ENCODE data around the gene BTBD9.

Gene BTBD9

DNA sequence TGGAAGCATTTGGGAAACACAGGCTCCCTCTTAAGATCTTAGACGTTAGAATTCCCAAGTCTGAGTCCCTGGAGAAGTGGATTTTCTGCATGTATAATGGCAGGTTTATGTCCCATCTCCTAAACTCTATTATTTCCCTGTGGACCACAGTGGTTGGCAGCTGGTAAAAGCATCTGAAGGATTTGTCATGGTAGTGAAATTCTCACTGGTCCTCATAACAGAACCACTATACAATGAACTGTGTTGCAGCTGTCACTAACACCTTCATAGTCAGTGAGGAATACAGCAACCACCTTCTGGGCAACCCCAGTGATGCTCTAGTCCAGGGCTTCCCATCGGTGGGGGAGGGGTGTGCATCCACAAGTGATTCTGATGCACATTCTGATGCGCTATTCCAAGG is 423.3 kb downstream of the BTBD9 start:
- DNase-seq: no peak
- TF ChIP-seq POLR2A (IDR thresholded peaks at IDR 0.05; ENCODE audit: low read length) (no peak), GATA1 (IDR thresholded peaks at IDR 0.05; ENCODE audit: low read depth, low read length) (no peak)

DNA sequence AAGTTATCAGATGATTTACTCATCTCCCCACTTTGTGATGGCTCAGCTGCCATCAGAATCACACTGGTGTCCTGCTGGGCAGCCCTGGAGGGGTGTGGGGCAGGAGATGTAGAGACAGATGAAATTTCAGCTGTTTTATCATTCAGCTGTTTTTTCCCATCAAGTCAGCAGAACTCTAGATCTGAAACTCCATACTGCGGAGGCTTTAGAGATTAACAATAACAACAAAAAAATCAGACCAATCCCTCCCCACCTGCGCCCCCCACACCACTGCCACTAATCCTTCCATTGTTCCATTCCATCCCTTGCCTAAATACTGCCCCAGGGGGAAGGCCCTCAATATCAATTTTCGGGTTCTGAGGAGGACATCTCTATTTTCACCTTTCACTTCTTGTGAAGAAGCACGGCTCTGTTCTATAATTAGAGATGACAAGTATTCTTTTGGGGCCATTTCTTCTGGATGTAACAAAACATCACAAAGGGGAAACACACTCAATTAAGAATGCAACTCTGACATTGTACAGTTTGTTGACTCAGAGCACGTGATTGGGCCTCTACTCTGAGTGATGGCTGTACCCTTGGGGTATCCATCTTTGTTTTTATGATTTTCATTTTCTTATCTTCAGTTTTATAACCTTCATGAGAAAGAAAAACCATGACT is 423.9 kb downstream of the BTBD9 start:
- DNase-seq: no peak
- TF ChIP-seq GATA1 (IDR thresholded peaks at IDR 0.05; ENCODE audit: low read depth, low read length) (no peak), POLR2A (IDR thresholded peaks at IDR 0.05; ENCODE audit: low read length) (no peak)

DNA sequence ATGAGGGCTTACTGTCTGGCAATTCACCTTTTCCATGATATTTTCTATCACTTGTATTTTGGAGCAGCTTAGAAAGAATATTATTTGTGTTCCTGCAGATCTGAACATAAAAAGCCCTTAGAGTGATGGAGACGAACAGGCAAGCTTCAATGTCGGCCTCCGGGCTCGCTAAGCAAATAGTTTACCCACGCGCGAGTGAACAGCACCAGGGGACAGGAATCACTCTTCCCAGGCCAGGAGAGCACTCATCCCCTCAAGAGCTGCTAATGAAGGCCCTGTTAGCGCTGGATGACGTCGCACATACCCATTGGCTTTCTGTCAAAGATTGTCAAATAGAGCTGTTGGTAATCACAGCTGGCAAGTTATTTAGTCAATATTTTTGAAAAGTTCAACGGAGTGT is 424.5 kb downstream of the BTBD9 start:
- no peak for TF ChIP-seq POLR2A (IDR thresholded peaks at IDR 0.05; ENCODE audit: low read length)
- no peak for TF ChIP-seq GATA1 (IDR thresholded peaks at IDR 0.05; ENCODE audit: low read depth, low read length)
- no peak for DNase-seq

DNA sequence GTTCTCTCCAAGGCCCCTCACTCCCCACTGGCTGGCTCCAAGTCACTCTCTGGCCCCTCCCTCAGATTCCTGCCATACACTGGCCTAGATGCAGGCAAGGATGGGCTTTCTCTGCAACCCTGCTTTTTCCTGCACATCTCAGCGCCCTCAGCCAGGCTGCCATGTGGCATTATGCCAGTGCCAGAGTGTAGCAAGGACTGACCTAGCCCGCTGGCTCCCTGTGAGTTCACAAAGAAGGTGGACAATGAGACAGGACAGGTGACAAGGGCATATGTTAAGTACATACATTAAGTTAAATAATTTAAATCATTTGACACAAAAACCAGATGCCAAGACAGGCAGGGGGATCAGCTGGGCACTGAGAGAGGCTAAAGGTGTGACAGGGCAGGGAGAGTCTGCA is 425.6 kb downstream of the BTBD9 start:
- TF ChIP-seq POLR2A (IDR thresholded peaks at IDR 0.05; ENCODE audit: low read length) (no peak), GATA1 (IDR thresholded peaks at IDR 0.05; ENCODE audit: low read depth, low read length) (no peak)
- no peak for DNase-seq

DNA sequence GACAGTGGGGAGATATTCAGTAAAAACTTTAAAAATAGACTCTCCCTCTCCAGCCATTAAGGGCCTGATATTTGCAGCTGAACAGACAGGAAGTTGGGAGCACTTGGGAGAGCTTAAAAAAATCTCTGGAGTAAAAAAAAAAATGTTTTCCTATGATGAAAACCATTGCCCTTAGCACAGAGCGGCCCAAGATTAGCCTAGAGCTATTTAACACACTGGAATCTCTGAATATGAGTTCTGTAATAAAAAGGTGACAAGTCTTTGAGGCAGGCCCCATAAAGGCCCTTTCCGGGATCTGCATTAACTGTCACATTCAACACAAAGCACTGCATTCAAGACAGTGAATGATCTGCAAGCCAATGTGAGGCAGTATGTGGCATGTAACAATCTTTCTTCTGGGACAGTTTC is 426.5 kb downstream of the BTBD9 start:
- TF ChIP-seq POLR2A (IDR thresholded peaks at IDR 0.05; ENCODE audit: low read length): no peak
- no peak for TF ChIP-seq GATA1 (IDR thresholded peaks at IDR 0.05; ENCODE audit: low read depth, low read length)
- DNase-seq: no peak

DNA sequence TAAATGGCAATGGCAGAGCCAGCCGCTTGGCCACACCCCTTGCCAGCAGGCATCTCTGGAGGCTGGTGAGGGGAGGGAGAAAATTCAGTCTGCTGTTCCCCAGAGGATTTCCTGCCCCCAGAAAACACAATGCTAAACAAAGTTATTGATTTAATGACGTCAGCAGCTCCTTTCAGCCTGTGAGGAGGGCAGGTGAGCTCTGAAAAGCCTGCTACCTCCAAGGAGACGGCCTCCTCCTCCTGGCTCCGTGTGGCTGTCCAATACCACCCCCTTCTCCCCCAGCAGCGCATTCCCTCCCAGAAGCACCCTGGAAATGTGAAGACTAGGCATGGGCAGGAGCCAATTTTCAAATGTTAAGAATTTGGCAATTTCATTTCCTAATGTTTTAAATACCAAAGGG is 427.1 kb downstream of the BTBD9 start:
- TF ChIP-seq POLR2A (IDR thresholded peaks at IDR 0.05; ENCODE audit: low read length) (no peak), GATA1 (IDR thresholded peaks at IDR 0.05; ENCODE audit: low read depth, low read length) (no peak)
- no peak for DNase-seq

DNA sequence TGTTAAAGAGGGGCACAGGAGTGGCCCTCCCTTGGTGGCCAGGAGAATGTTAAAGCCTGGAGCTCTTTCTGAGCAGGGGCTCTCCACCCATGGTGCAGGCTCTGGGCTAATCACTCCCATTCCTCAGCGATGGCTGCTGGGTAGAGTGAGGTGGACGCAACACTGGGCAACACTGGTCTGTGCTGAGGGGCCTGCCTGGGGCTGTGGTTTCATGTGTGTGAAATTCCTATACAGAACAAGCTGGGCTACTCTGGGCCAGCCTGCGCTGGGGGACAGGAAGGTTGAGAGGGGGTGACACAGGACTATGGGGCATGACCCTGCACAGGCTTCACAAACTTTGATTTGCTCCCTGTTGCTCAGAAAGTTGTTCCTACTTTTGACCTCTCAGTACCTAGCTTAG is 427.6 kb downstream of the BTBD9 start:
- no peak for DNase-seq
- no peak for TF ChIP-seq POLR2A (IDR thresholded peaks at IDR 0.05; ENCODE audit: low read length)
- no peak for TF ChIP-seq GATA1 (IDR thresholded peaks at IDR 0.05; ENCODE audit: low read depth, low read length)

DNA sequence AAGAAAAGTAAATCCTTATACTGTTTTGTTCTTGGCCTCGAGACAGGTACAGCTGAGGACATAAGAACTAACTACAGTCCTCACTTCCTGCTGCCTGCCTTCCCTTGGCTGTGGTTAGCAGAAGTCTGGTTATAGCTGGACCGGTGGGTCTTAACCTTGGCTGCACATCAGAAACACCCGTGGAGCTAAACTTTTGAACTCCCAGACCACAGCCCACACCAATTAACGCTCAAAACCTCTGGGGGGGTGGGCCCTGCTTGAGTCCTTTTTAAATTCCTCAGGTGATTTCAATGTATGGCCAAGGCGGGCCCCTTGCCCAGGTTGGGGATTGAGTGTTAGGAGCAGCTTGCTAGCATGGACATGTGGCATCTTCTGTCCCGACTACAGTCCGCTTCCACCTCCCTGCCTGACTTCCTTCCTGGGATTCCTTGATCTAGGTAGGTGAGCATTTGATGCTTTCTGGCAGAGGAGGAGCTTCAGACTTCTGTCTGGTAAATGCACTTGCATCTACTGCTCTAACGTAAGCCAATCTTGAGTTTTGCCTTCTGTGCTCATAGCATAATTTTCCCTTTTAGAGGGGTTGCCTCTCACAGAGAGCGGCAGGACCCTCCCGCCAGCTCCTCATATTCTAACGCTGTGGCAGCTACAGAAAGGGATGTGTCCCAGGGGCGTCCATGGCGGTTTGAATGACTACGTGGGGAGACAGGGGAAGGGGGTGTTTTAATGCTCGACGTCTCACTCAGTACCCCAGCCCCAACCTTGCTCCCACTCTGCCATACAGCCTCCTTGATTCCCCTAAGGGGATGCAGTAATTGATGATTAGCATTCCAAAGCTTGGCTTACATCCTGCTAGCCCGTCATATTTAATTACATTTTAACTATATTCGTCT is 430.1 kb downstream of the BTBD9 start:
- no peak for DNase-seq
- TF ChIP-seq GATA1 (IDR thresholded peaks at IDR 0.05; ENCODE audit: low read depth, low read length): no peak

DNA sequence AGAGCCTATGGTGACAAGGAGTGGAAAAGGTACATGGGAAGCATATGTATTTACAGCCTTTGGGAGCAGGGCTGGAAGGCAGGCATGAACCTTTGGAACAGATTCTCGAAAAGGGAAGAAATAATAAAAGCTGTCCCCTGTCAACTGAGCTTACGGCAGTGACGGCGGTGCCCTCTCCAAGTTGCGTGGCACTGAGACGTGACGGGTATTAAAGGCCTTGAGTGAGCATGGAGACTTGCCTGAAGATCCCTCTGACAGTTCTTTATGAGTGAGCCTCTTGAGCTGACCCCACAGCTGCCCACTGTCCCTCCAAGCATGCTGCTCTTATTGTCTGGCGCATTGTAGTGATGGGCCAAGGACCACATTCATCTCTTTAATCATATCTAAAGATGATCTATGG is 431.7 kb downstream of the BTBD9 start:
- TF ChIP-seq POLR2A (IDR thresholded peaks at IDR 0.05; ENCODE audit: low read length): no peak

DNA sequence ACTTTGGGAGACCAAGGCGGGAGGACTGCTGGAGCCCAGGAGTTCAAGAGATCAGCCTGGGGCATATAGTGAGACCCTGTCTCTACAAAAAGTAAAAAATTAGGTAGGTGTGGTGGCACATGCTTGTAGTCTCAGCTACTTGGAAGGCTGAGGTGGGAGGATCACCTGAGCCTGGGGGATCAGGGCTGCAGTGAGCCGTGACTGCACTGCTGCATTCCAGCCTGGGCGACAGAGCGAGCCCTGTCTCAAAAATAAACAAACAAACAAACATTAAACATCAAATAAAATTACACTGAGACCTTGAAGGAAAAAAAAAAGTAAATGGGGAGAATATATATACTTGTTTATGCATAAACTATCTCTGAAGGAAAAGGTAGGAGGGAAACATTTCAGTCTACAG is 432.4 kb downstream of the BTBD9 start:
- TF ChIP-seq GATA1 (IDR thresholded peaks at IDR 0.05; ENCODE audit: low read depth, low read length): no peak
- TF ChIP-seq POLR2A (IDR thresholded peaks at IDR 0.05; ENCODE audit: low read length): no peak
- no peak for DNase-seq

More for the DNA sequence above, 431.7 kb downstream of the BTBD9 start:
- no peak for DNase-seq

DNA sequence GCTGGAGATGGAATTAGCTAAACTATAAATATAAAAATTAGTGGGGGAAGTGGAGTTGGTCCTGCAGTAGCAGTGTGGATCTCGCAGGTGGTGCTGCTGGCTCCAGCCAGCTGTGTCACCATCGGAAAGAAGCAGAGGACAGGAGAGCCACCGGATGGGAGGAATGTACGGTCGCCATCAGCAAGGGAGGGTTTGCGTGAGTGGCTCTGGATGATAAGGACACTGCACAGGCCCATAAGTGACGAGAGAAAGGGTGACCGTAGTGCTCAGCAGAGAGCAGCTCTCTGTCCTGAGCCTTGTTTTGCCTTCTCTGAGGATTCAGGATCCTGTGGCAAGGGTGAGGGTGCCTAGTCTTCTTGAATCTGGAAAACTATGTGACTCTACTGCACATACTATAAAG is 441.5 kb downstream of the BTBD9 start:
- no peak for TF ChIP-seq POLR2A (IDR thresholded peaks at IDR 0.05; ENCODE audit: low read length)
- no peak for TF ChIP-seq GATA1 (IDR thresholded peaks at IDR 0.05; ENCODE audit: low read depth, low read length)
- no peak for DNase-seq

DNA sequence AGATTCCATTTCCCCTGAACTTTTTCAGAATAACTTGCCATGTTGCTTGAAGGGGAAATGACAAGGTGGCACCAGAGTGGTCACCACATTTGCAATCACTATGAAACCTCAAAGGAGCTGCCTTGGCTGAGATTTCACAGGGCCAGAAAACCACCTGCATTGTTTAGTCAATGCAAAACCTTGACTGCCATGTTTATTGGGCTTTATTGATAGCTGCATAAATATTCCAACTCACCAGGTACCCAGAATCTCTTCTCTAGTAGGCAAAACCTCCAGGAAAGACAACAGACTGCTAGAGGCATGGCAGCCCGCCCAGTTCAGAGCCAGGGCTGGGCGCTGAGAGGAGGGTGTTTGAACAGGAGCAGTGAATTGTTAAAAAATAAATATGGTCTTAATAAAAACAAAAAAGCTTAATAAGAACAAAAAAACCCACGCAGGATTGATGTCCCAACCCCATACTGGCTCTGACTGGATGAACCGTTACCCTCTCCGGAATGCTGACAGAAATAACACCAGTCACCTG is 444.6 kb downstream of the BTBD9 start:
- DNase-seq: no peak
- TF ChIP-seq GATA1 (IDR thresholded peaks at IDR 0.05; ENCODE audit: low read depth, low read length): no peak
- TF ChIP-seq POLR2A (IDR thresholded peaks at IDR 0.05; ENCODE audit: low read length): no peak

DNA sequence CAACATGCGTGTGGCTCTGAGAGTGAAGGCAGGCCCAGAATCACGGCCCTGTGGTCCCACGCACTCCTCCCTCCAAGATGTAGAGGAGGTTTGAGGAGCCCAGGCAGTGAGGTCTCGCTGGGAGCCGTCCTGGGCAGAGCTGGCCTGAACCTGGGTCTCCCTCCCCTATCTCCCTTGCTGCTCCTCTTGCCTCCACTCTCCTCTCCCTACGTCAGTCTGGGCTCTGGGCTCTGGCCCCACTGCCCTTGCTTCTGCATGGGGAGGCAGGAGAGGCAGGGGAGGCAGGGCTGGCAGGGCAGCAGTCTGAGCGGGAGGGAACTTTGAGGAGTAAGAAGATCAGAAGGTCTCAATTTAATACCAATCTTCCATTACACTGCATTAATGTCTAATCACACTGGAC is 445.1 kb downstream of the BTBD9 start:
- DNase-seq: no peak
- no peak for TF ChIP-seq GATA1 (IDR thresholded peaks at IDR 0.05; ENCODE audit: low read depth, low read length)
- TF ChIP-seq POLR2A (IDR thresholded peaks at IDR 0.05; ENCODE audit: low read length): no peak

DNA sequence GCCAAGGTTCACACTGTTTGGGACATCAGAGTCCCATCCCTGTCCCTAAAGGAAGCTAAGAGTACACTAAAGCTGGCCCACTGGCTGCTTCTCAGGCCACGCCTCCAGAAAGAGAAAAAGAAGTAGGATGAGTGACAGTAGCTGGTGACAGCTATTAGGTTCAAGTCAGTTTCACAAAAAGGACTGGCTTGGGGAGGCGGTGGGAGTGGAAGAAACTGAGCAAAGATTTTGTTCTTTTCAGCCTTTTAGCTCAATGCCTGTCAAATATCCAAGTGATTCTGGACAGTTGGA is 445.5 kb downstream of the BTBD9 start:
- DNase-seq: no peak
- TF ChIP-seq GATA1 (IDR thresholded peaks at IDR 0.05; ENCODE audit: low read depth, low read length): no peak
- no peak for TF ChIP-seq POLR2A (IDR thresholded peaks at IDR 0.05; ENCODE audit: low read length)

All from erythroblast (primary cell).